ENCODE results near the gene RAPGEF4.
"Not testable (repeated sequence)": the region's sequence is repeated elsewhere in the genome, so short reads cannot be mapped to it uniquely, and the experiment has no call there.

RAPGEF4 gene

DNA sequence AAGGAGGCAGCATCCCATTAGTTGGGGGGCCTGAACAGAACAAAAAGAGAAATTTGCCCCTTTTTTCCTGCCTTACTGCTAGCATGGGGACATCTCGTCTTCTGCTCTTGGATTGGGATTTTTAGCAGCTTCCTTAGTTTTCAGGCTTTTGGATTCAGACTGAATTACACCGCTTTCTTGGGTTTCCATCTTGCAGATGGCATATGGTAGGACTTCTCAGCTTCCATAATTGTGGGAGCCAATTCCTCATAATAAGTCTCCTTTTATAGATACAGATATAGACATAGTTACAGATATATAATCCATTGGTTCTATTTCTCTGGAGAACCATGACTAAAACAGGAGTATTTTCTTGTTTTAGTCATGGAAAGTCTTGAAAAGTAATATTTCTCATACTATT lies 5.2 kb upstream of the RAPGEF4 start:
- DNase-seq, result no peak

DNA sequence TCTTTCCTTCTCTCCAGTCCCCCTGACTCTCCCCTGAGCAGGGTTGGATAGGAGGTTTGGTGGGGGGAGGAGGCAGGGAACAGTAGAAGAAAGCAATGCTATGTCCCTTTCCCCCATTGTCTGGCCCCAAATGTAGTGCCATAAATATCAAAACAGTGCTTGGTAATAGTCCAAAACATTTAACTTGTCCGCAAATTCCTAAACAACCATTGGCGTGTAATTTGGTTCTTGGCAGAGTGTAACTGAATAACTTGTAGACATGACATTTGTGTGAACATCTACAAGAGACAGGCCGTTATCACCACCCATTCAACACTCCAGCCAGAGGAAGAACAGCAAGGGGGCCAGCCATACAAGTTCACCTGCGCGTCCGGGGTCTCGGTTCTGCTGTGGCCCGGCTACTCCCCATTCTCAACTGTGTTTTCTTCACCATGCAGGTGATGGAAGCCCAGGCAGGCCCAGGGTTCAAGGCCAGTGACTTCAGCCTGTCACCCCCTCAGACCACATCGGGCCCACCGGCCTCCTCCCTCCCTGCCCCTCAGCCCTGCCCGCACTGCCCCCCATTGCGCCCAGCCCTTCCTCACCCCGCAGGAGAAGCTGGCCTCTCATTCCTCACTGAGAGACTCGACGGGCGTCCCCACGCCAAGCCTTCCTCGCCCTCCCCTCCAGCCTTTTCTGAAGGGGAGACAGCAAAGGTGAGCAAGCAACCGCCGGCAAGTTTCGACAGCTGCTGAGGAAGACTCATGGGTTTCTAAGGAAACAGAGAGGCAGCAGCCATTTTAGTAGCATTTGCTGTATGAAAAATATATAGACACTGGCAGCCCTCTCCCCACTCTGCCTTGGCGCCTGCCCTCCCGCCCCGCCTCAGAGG lies 699 bp upstream of the RAPGEF4 start:
- DNase-seq, result no peak

DNA sequence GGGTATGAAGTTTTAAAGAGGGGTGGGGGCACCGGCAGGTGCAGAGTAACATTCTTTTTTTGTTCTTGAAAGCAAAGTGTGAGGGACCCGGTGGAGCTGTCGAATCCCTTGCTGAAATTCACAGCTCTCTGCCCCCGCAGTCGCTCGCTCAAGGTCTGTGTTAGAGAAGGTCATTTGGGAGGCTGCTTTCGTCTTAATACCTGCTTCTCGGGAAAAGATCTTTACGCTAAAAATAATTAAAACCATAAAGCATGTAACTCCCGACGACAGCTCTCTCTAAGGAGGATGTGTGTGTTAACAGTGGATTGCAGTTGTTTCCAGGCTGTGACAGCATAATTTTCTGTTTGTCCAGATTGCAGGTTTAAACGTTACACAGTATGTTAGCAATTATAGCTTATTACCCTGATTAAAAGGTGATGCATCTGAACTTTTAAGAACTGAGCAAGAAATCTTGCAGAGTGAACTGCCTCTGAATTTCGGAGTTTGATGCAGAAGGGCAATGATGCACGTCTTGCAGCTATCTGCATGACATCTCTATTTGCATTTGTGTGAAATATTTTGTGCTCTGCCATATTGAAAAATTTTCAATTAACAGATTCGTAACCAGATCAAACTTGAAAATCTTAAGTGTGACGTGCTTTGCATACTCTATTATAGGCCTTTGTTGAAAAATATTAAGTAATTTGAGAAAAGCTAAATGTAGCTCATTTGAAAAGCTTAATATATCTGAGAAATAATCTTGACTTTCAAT lies 954 bp downstream of the RAPGEF4 start:
- no peak for DNase-seq

DNA sequence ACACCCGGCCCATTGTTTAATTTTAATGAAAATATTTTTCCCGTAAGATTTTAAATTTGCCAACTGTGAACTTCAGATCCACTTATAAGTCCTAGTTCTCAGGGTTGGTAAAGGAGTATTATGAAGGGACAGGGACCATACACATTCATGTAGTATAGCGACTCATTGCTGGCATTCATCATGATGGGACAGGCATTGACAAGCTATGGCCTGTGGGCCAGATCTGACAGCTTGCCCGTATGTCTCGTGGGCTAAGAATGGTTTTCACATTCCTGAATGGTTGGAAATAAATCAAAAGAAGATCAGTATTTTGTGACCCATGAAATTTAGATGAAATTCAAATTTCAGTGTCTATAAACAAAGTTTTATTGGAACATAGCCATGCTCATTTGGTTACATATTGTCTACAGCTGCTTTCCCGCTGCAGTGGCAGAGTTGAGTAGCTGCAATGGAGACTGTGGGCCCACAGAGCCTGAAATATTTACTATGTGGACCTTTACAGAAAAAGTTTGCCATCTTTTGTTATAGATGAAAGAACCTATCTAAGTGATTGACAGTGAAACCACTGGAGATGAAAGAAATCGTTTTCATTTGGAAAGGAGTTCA lies 4.1 kb downstream of the RAPGEF4 start:
- DNase-seq, result peak; percentile 67

DNA sequence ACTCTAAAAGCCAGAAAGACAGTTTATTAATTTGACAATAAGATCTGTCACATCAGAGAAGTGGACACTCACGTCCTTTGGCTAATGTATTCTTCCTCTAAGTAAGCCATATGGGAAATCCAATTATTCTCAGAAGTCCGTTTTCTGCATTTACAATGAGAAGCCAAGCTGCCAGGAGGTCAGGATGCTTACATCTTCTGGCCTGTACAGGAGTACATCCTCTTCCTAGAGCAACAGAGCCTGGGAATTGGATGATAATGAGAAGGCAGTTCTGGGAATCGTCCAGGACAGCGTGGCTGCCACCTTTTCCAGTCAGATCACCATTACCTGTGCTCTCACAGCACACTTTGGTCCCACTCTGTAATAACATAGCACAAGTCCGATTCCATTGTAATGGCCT lies 5.2 kb downstream of the RAPGEF4 start:
- no peak for DNase-seq

DNA sequence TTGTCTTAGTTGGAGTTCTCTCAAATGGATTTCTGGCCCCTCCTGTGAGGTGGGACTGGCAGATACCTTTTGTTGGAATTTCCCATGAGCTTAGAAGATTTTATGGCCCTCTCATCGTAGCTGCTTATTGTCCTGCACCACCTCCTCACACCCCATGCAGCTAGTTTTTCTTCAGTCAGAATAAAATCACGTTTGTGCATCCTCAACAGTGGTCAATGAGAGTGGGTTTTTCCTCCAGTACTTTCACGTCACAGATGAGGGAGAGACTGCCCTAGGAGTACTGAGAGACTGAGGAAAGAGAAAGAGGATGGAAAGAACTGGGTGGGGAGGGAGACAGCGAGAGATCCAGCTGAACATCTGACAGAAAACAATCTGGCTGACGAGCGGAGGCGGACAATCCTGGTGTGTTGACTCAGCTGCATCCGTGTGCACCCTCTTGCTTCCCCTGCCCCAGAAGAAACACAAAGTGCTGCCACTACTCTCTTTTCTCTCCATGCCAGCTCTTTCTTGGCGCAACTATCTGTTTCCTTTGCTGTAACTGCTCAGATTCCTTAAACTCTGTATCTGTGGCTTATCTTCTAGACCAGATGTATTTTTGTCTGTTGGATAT lies 7.4 kb downstream of the RAPGEF4 start:
- no peak for DNase-seq

DNA sequence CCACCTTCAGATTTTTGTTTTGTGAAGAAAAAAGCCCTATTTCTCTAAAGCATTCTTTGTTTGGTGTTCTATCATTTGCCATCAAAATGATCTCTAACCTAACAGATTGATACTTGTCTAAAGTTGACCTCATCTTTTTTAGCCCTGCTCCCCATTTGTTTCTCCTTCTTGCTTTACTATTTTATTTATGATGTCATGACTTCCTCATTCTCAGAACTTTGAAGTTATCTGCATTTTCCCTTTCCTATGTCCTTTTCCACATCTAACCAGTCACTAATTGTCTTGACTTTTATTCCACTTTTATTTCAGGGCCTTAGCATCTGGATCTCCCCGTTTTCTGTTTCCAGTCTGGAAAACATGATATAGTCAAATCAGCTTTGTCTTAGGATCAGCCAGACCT lies 8.3 kb downstream of the RAPGEF4 start:
- DNase-seq, result no peak

DNA sequence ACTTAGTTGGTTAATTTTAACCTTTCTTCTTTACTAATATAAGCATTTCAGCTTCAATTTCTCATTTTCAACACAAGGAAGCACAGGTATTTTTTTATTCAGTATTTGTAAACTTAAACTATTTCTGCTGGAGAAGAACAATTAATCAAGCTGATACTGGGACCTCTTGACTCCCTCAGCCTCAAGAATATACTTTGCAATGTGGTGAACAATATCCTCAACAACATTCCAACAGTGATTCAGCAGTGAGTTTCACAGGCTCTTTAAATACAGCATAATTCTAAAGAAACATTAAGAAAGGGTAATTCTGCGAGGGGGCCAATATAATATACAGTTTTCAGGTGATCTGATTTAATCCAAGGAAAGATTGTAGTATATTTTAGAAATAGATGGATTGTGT lies 10.0 kb downstream of the RAPGEF4 start:
- DNase-seq, result no peak

DNA sequence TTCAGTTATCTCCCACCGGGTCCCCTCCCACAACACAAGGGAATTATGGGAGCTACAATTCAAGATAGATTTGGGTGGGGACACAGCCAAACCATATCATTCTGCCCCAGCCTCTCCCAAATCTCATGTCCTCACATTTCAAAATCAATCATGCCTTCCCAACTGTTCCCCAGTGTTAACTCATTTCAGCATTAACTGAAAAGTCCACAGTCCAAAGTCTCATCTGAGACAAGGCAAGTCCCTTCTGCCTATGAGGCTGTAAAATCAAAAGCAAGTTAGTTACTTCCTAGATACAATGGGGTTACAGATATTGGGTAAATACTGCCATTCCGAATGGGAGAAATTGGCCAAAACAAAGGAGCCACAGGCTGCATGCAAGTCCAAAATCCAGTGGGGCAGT lies 12.9 kb downstream of the RAPGEF4 start:
- not testable (repeated sequence) for DNase-seq

DNA sequence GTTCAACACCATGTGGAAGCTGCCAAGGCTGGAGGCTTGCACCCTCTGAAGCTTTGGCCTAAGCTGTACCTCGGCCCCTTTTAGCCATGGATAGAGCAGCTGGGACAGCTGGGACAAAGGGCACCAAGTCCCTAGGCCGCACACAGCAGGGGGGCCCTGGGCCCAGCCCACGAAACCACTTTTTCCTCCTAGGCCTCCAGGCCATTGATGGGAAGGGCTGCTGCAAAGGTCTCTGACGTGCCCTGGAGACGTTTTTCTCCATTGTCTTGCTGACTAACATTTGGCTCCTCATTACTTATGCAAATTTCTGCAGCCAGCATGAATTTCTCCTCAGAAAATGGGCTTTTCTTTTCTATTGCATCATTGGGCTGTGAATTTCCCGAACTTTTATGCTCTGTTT lies 13.7 kb downstream of the RAPGEF4 start:
- DNase-seq, result no peak

DNA sequence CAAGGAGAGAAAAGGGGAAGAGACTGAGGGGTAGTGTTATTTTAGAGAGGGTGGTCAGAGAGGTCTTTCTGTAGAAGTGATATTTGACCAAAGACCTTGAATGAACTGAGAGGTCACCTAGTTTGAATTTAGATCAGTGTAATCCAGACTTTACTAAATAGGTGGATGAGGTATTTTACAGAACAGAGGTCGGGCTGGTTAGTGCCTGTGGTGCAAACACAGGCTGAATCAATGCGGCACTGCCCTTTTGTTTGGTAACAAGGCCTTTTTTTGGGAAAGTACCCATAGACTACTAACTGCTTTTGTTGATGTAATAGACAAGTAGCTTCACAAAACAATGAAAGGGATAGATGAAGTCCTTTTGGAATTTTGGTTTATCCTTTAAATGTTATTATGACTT lies 15.9 kb downstream of the RAPGEF4 start:
- DNase-seq, result no peak

DNA sequence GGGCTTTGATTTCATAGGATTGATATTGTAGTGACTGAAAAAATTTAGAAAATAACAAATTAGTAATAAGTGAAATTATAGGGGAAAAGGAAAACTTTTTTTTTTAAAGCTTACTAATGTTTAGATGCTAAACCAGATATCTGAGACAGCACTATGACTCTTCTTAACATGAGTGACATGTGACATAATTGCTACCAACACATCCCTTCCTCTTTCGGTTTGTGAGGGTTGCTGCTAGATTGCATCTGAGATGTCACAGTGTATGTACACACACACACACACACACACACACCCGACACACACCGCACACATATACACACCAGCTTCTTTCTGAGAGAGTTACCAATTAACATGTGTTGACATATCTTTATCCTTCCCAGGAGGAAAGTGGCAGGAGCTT lies 18.0 kb downstream of the RAPGEF4 start:
- DNase-seq, result no peak

DNA sequence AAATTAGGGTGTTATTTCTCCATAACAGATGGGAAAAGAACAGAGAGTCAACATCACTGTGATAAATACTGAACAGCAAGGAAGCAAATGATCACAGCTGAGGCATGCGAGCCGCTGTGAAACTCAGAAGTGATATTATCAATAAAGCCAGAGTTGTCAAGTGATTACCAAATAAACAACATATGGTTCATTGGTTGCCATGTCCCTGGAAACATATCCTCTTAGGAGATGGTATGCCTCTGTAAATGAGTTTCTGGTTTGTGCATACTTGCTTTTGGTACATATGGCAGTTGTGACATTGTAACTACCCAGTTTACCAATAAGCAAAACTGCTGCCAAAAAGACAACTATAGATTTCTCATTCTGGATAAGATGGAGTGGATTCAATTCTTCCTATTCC lies 23.8 kb downstream of the RAPGEF4 start:
- no peak for DNase-seq

DNA sequence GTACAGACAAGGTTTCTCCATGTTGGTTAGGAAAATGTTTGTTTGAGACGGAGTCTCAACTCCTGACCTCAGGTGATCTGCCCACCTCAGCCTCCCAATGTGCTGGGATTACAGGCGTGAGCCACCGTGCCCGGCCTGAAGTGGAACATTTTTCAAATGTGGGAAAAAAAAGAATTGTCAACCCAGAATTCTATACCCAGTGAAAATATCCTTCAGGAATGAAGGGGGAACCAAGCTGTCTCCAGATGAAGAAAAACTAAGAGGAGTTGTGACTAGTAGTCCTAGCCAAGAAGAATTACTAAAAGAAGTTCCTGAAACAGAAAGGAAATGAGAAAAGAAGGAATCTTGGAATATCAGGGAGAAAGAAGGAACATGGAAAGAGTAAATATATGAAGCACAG lies 25.7 kb downstream of the RAPGEF4 start:
- DNase-seq, result no peak

DNA sequence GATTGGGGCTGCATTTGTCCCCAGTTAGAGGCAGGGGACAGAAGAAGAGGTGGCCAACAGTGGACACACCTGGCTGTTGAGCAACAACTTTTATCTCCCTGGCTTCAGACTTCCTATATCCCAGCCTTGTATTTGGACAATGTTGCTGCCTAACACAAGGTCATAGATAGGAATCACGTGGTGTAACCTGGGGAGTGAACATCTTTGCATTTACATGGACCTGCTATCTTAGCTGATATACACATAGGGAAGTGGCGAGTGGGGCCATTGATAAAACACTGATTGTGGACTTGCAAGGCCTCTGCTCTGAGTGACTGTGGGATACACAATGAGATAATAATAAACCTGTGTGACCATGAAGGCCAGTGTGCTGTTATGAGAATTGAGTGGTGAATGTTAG lies 26.9 kb downstream of the RAPGEF4 start:
- DNase-seq, result no peak

DNA sequence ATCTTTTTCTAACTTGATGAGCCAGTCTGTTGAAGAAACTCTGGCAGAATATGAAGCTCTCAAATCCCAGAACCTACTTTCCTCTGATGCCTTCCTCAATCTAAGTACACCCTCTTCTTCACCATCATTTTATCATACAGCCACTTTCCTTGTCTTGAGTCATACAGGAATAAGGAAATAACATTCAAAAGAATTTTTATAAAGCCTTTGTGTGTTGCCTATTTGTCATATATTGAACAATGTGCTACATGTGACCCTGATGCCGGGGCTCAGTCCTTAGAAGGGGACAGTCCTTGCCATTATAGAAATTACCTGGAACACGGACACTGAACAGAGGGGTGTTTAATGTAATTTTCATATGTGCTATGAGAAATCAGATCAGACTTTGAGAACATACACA lies 27.4 kb downstream of the RAPGEF4 start:
- DNase-seq, result no peak

DNA sequence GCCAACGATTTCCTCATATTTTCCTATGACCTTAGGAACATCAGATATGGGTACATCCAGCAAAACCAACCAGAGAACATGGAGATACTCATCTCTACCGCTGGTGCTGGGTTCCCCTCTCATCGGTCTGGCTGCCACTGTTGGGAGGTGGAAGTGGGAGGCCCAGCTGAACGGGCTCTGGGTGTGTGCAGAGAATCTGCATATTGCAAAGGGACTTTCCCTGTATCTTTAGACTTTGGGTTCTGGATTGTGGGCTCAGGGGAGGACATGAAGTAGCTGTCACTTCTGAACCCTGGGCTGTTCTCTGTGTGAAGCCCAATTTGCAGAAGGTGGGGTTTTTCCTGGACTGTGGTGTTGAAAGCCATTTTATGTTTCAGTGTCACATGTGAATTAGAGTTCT lies 30.0 kb downstream of the RAPGEF4 start:
- no peak for DNase-seq

DNA sequence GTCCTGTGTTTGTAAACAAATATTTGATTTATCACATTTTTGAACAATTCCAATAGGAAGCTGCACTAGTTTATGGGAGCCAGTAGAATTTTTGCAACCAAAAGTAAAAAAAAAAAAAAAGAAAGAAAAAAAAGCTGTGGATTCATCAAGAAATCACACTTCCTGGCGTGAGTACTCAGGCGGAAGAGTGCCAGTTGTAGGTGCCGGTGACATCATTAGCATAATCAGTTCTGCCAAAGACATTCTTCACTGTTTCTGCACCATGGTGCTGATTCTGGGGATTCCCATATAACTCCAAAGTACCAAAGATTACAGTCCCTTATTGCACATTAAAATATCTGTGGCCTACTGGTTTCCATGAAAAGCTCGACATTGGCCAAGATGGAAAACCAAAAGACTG lies 32.8 kb downstream of the RAPGEF4 start:
- DNase-seq, result no peak

DNA sequence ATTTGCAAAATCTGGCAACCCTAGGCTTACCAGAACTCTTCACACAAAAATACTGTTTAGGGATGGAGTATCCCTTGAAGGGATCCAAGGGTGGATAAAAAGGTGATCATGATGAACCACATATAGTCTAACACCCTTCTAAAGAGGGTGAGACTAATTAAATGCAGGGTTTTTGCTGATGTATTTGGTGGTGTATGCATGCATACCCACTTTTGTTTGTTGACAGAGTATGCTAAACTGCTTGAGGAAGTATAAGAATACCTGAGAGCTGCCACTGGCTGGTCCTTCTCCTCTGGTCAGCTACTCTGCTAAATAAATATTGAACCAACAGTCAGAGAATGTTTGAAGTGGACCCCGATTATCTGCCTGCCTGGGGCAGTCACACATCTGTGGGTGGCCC lies 34.2 kb downstream of the RAPGEF4 start:
- DNase-seq, result no peak

DNA sequence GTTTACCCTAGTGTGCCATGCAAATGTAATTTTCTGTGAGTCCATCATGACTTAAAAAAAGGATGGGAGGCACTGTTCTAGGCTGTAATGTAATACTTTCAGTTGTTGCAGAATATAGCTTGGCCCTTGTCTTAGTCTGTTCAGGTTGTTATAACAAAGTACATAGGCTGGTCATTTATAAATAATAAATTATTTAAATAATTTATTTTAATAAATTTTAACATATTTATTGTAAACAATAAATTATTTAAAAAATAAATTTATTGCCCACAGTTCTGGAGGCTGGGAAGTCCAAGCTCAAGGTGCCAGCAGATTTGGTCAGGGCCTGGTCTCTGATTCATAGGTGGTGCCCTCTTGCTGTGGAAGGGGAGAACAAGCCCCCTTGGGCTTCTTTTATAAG lies 35.2 kb downstream of the RAPGEF4 start:
- DNase-seq, result no peak

DNA sequence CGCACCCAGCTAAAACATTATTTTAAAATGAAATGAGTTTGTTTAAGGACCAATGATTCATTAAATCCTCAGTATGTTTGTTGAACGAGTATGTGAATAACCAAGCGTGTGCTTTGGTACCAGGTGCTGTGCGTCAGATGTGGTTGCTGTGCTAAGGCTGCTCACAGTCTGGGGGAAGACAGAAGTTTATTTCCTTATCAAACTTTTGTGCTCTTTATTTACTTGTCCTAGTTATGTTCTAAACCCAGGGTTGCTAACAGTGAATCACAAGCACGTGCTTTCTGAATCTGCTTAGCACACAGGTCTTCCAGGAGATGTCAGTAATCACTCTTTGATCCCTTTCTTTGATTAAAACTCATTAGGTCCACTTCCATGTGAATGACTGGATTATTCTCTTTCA lies 37.0 kb downstream of the RAPGEF4 start:
- no peak for DNase-seq

DNA sequence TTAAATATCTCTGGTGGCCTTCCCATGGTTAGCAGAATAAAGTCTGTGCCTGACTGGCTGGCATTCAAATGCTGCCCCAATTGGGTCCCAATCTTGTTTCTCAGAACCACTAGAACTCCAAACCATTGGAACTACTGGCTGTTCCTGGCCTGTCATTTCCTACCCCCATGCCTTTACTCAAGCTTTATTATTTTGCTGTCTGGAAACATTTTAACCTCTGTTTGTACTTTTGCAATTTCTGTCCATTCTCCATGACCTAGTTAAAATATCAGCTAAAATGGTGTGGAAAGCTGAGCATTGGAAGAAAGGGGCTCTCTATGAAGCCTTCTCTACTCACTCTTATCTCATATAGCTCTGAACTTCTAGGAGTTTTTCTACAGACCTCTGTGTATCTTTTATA lies 38.7 kb downstream of the RAPGEF4 start:
- no peak for DNase-seq

DNA sequence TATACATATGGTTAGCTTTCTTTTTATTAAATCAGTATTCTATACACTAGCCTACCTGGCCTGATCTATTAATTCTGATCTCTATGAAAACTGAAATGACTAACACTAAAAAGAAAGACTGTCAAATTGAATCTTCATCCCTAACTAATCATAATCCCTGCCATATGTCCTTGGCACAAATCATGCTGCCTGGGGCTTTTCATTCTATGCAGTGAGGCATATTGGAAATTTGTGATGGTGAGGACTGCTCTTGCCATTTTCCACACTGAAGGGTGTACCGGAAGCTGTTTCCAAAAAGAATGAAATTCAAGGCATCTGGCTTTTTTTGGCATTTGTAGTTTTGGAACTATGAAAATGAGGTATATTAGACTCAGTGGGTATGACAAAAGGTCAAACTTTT lies 39.7 kb downstream of the RAPGEF4 start:
- DNase-seq, result no peak

DNA sequence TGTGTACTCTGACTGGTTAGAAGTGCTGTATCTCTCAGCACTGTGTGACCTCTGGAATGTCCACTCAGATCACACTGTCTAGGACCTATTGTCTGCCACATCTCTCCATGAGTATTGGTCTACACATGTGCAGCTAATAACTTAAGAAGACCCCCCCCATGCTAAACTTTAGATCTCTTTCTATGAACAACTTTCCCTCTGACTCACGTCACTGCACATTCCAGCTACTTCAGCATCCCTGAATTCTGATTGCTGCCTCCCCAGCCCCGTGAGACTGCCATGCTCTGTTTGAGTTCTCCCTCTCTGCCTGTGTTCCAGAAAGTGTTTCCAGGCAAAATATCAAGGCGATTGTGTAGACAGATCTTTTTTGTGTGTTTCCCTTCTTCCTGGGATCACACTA lies 41.8 kb downstream of the RAPGEF4 start:
- DNase-seq, result no peak

All from NCI-H1048 (cell line).